Measurements from ENCODE around the gene GLI3.

- TF ChIP-seq POLR2A (IDR thresholded peaks at IDR 0.05; ENCODE audit: low read depth, low read length) (no peak), CTCF (conservative IDR thresholded peaks at IDR 0.05; ENCODE audit: low read depth, low read length) (no peak), RCOR1 (IDR thresholded peaks at IDR 0.05; ENCODE audit: insufficient replicate concordance, low read length) (no peak), MAFK (IDR thresholded peaks at IDR 0.05; ENCODE audit: low read depth, low read length) (no peak), CEBPB (IDR thresholded peaks at IDR 0.05; ENCODE audit: low read depth, low read length) (no peak), ELK1 (IDR thresholded peaks at IDR 0.05; ENCODE audit: borderline replicate concordance, low read depth, low read length) (no peak), USF2 (IDR thresholded peaks at IDR 0.05; ENCODE audit: low read depth, low read length) (peak; percentile 68; the same call in 1 of the 2 replicates), RAD21 (IDR thresholded peaks at IDR 0.05; ENCODE audit: low read length) (no peak), RFX5 (IDR thresholded peaks at IDR 0.05; ENCODE audit: low read depth, low read length) (no peak), FOS (IDR thresholded peaks at IDR 0.05; ENCODE audit: low read depth, low read length) (no peak), BHLHE40 (IDR thresholded peaks at IDR 0.05; ENCODE audit: low read depth, low read length) (peak; percentile 8; the same call in 1 of the 2 replicates), MXI1 (IDR thresholded peaks at IDR 0.05; ENCODE audit: borderline replicate concordance, low read depth, low read length) (no peak), MAZ (IDR thresholded peaks at IDR 0.05; ENCODE audit: borderline replicate concordance, low read depth, low read length) (no peak)
Measured at GRCh38 chr7:42262964-42263363, 26.0 kb upstream of the GLI3 start.

Data from IMR-90 (cell line).